Cerebellar nuclear complex (tissue), 1 donor: ENCODE measurements around the gene CAMTA1.
"Not testable (repeated sequence)": the region's sequence is repeated elsewhere in the genome, so short reads cannot be mapped to it uniquely, and the experiment has no call there.

Experiments
- DNase-seq, 2 experiments: peaks; one replicate each; lab custom pipeline; 2025; lab: John Stamatoyannopoulos, UW

Gene CAMTA1

DNA sequence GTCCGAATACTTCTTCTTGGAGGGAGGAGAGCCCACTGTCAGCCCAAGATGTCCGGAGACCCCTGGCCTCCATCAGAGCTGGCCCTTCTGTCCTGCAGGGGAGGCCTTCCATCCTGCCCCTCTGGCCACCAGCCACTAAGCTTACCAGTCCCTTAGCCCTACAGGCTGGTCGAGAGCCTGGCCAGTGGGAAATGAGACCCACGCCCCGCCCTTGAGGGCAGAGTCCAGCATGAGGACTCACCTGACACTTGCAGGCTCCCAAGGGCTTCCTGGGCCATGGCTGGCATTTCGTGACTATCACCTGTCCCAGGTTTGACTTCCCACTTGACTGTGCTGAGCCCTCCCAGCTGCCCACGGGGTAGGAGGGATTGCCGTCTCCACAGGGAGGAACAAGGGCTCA lies 624.0 kb downstream of the CAMTA1 start:
- DNase-seq = no peak

DNA sequence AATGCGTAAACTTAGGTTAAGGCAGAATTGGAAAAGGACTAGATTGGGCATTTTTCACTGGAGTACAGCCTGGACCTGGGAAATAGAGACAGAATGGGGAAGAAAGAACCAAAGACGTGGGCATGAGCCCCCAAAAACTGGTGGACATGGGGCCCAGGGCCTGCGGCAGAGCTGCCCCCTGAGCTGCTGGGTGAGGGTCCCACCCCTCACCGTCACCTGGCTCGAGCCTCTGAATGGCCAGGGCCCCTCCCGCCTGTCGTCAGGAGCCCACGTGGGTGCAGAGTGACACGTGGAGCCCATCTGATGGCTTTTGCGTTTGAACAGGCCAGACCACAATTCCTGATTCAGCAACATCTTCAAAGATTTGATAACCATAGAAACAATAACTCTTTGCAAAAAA lies 624.9 kb downstream of the CAMTA1 start:
- no peak for DNase-seq

DNA sequence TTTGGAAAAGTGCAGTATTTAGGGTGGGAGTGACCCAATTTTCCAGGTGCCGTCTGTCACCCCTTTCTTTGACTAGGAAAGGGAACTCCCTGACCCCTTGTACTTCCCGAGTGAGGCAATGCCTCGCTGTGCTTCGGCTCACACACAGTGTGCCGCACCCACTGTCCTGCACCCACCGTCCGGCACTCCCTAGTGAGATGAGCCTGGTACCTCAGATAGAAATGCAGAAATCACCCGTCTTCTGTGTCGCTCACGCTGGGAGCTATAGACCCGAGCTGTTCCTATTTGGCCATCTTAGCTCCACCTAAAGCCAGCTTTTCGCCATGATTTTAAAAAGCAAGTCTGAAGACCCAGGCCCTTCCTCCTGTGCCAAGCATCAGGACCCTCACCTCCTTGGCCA lies 632.4 kb downstream of the CAMTA1 start:
- DNase-seq = not testable (repeated sequence)

DNA sequence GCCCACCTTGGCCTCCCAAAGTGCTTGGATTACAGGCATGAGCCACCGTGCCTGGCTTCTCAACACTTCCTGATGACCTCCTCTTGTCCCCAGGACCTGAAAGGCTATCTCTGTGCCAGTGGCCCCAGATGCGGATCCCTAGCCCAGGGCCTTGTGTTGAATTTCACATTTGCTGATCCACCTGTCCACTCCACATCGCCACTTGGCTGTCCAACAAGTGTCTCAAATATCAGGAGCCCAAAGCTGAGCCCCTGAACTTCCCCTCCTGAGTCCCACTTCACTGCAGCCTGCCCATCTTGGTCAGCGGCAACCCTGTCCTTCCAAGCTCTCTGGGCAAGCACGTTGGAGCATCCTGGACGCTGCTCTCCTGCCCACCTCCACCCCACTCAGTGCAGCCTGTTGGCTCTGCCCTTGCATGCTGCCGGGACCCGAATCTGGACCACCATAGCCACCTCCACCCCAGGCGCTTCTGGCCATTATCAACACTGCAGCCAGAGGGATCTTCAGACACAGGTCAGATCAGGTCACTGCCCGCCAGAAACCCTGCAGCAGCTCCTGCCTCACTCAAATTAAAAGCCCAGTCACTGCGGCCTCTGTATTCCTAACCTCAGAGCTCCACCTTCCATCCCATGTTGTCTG lies 633.3 kb downstream of the CAMTA1 start:
- no peak for DNase-seq

DNA sequence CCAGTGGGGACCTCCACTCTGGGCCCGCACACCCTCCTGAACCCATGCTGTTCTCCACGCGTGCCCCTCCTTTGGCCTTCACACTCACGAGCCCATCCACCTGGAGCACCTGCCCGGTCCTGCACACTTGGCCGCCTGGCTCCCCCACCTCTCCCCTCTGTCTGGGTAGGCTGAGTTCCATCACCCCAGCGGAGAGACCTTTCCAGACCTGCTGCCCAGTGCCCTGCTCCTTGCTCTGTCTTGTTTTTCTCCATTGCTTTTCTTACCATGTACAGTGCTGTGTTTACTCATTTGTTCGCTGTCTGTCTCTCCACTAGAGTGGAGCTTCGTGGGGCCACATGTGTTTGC lies 634.8 kb downstream of the CAMTA1 start:
- DNase-seq = no peak

DNA sequence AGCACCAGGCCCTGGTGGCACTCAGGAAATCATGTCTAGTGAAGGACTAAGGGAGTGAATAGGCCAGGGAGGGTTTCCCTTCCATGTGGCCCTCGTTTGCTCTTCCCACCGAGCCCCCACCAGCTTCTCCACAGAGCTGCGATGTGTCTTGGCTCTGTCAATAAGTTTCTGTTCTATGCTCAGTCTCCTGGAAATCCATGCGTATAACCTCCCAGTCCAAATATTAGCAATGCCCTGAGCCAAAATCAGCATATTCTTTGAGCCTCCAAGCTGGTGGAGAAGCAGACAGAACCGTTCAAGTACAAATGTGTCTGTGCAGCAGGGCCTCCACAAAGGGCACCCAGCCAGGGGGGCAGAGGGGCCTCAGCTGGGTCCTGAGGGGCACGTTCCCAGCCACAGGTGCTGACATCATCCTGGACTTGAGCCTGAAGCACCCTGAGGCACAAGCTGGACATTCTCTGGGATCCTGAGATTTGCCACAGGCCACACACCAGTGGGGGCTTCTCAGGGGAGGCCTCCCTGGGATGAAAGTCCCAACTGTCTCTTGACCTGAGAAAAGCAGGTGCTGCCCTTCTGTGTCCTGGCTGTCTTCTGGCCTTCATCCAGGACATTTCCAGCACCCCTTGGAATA lies 635.3 kb downstream of the CAMTA1 start:
- DNase-seq = no peak

DNA sequence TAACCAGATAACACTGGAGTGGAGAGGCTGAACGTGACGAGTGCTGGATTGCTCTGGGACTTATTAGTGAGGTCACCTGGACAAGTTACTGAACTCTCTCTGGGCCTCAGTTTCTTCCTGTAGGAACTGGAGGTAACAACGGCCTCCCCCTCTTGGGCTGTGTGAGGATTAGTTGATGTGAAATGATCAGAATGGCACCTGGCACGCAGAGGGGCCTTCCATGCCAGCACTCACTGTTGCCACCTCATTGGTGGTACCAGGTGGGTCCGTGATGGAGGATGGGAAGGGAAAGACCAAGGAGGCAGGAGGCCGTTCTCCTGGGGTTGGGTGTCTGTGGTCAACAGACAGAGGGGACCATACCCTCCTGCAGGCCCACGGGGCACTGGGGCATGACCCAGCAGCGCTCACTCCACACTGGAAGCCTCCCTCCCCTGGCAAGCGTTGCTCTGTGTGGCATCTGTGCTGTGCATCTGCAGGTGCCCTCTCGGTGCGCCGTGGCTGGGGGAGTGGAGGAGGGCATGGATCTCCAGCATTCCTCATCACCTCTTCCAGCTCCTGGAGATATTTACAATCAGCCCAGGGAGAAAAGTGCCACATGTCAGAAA lies 636.3 kb downstream of the CAMTA1 start:
- no peak for DNase-seq

DNA sequence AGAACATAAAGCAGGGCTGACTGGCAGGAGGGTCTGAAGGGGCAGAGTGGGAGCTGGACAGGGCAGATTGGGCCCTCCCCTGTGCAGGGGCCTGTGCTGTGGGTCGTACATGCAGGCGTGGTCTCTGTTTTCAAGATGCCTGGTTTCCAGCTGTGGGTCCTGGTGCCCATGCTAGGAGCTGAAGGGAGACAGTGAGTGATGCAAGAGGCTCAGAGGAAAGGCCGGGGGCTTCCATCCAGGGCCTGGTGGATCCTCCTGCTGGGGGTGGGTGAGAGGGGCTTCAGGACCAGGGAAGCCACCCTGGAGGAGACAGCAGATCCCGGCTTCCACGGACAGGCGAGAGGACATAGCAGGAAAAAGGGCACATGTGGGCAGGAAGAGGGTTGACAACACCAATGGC lies 636.8 kb downstream of the CAMTA1 start:
- DNase-seq = no peak

DNA sequence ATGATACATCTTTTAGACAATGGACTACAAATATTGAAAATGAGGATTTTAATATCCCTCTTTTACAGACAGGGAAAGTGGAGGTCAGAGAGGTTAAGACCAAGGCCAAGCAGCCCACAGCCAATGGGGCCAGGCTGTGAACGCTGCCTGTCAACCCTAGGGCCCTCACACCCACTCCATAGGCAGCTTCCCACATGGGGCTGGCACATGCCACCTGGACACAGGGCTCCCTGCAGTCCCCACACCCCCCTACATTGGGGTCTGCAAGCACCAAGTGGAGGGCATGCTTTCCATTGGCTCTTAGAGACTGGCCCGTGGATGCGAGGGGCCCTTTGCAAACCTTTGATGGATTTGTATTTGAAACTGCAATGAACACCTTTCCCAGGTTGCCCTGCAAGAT lies 637.3 kb downstream of the CAMTA1 start:
- no peak for DNase-seq

DNA sequence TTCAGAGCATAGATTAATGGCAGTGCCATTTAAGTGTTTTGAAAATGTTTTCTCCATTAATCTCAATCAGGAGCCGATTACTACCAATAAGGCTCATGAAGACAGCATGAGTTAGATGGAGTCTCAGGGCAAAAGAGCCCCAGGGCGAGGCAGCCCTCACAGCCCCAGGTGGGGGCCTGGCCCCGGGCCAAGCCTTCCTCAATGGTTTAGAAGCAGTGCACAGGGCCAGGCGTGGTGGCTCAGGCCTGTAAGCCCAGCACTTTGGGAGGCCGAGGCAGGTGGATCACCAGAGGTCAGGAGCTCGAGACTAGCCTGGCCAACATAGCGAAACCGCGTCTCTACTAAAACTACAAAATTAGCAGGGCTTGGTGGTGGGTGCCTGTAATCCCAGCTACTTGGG lies 637.7 kb downstream of the CAMTA1 start:
- no peak for DNase-seq

DNA sequence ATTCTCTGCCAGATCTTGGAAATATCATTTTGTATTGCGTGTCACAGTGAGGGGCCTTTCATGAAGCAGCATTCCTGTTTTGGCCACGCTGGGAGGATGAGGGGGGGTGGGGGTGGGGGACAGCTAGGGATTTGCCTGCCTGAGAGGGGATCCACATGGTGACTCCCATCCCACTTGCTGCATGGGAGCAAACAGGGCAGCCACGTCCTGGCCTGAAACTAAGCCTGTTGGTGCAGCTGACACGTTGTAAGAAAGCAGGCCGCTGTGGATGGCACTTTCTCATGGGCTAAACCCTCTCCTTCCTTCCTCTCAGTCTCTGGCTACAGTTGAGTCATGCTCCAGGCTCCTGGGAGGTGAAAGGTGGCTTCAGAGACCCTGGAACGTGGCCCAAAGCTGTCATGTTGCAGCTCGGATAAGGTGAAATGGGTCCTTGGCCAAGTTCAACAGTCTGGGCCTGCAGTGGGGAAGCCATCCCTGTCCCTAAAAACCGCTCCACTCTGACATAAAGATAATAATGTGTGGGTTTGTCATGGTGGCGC lies 639.2 kb downstream of the CAMTA1 start:
- DNase-seq = no peak

DNA sequence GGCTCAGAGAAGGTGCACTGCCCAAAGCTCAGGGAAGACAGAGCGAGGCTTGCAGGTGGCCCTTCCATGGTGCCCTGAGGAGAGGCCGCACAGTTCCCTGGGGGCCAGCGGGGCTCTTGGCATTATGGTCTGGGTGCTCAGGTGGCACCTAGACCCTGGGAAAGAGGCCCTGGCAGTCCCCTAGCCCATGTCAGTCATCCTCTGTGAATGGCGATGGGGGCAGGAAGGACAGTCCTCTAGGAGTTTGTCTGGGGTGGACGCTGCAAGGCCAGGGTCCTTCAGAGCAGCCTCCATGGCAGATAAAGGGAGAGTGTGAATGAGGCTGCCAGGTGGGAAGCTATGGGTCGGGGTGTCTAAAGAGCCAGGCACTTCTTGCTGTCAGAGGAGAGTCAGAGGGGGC lies 640.0 kb downstream of the CAMTA1 start:
- no peak for DNase-seq

DNA sequence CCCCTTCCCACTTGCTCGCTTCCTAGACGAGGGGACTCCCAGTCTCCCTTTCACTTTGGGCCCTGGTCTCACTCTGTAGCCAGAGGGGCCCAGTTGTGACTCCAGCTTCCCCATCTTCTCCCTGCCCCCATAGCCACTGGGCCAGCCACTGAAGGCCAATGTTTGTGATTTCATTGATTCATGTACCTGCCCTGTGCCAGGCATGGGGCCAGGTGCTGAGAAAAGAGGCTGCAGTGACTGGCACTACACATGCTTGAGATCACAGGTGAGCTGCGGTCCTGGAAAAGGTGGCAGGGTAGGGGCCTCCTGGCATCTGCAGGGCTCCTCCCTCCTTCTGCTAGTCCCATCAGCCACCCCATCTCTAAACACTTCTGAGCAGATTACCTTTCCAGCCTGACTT lies 640.5 kb downstream of the CAMTA1 start:
- DNase-seq = no peak

DNA sequence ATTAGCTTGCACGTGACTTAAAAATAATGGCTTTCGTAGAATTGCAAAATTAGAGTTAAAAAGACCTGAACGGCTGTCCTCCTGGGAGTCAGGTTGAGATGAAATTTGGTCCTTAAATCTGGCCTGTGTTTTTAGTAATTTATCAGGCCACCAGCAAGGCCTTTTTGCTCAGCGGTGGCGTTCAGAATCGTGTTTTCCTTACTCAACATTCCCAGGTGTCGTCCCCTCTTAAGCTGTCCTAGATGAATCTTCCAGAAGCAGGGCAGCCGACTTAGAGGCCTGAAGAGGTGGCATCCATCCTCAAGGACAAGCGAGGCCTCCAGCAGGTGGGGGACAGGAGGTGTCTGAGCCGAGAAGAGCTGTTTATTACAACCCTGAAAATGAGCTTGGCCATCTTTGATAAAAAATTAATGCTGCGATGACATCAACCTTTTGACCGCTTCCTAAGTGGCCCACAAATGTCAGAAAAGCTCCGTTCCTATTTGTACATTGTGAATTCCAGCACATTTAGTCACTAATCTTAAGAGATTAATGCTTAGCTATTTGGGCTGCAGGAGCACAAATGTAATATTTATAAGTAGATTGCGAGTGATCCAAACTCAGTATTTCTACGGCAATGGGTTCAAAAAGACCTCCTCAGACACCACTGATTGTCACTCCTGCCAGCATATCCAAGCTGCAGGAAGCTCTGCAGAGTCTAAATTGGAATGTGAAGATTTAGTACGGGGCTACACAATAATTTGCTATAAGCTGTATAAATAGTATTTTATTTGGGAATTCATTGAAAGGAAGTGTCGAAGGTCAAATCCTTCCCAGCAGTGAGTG lies 641.7 kb downstream of the CAMTA1 start:
- DNase-seq = no peak

DNA sequence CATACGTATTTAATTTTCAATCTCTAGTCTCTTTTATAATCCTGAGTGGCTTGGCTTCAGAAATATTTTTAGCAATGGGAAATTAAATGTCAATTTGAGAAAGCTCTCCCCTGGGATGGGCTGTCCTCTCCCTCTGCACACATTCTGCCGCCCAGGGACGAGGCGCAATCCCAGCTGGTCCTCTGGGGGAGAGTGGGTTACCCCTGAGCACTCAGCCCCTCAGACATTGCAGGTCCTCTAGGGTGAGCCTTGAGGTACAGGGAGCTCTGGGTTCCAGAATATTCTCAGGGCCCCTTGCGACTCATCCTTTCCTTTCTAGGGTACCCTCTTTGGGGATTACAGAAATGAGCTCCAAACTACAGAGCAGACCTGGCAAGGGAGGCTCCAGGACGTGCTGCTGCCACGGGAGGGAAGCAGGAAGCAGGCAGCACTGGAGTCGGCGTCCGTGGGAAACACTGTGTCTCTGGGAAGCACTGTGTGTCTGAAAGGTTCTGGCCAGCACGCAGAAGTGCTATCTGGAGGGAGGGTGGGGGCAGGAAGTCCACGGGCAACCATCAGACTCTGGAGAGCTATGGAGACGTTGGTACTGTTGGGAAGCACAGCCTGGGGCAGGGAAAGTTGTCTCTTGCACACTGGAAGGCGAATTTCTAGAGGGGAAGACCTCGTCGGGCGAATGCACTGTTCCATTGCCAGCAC lies 642.5 kb downstream of the CAMTA1 start:
- no peak for DNase-seq

DNA sequence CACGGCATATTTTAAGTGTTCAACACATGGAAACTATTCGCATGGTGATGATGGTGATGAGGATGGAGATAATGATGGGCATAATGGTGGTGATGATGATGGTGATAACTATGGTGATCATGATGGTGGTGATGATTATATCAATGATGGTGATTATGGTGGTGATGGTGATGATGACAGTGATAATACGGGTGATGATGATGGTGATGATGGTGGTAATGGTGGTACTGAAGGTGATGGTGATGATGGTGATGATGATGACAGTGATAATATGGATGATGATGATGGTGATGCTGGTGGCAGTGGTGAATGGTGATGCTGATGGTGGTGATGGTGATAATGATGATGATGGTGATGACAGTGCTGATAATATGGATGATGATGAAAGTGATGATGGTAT lies 644.0 kb downstream of the CAMTA1 start:
- DNase-seq = no peak

DNA sequence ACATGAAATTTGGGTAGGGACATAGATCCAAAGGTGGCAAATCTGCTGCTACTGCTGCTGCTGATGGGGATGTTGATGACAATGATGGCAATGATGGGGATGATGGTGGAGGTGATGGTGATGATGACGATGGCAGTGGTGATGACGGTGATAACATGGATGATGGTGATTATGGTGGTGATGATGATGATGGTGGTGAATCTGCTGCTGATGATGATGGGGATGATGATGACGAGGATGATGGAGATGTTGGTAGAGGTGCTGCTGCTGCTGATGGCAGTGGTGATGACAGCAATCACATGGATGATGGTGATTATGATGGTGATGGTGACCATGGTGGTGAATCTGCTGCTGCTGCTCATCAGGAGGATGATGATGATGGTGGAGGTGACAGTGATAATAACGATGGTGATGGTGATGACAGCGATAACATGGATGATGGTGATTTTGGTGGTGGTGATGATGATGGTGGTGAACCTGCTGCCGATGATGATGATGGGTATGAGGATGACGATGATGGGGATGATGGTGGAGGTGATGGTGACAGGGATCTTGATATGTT lies 644.9 kb downstream of the CAMTA1 start:
- no peak for DNase-seq

DNA sequence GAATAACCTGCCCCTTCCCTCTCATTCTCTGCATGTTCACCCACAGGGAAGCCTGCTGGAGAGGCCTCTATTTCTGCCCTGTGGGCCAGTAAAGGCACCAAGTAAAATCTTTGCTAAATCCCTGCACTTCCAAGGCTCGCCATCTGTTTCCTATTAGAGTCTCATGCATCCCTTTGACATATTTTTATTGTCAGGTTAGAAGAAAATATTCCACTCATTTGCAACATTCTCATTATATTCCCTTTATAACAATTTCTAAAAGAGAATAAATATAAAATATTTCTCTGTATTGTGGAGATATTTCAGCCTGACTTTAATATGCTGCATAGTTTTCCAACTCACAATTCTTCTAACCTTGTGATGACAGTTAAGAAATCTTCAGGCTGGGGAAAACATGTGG lies 645.4 kb downstream of the CAMTA1 start:
- no peak for DNase-seq

DNA sequence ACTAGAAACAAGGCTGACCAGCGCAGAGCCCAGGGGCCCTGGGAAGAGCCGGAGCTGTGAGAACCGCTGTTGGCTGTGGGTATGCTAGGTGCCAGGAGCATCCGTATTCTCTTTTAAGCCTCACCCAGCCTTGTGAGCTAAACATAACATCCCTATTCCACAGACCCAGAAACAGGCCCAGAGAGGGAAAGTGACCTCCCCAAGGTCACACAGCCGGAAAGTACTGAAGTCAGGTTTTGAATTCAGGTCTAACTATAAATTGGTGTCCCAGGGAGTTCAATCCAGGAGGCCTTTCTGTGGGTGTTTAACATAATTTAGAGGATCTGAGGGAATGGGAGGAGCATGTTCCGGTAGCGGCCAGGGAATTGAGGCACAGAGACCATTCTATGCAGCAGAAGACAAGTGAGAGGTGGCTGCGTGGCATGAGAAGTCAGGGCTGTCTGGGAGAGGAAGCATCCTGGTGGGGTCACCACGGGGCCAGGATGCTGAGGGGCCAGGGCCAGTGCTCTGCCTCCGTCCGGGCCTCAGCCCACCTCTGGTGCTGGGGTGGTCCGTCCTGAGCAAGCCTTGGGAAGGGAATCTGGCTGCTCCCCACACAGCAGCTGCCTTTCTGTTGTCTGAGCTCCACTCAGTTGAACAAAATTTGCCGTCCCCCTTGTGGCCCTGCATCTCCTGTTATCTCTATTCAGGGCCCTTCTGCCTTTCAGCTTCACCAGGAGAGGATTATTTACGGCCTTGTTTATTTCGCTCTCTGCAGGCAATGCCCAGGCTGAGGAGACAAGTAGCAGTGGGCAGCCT lies 647.0 kb downstream of the CAMTA1 start:
- no peak for DNase-seq

DNA sequence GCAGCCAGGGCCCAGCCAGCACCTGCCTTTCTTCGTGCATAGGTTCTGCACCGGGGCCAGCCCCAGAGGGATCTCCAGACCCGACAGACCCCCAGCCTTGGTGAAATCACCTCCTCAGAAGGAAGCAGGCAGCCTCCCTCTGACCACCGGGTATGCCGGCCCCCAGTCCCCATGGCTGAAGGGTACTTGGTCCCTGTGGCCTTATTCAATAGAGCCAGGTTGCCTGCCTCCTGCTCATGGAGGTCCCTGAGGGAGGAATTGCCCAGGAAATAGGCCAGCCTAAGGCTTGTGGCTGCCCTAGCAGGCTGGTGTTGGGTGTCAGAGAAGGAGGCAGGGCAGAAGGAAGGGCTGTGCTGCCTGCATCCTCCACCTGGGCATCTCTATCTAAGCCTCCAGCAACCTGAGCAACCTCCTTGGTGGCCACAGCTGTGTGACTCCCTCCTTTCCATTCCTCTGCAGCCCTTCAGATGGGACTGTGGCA lies 647.7 kb downstream of the CAMTA1 start:
- DNase-seq = no peak

DNA sequence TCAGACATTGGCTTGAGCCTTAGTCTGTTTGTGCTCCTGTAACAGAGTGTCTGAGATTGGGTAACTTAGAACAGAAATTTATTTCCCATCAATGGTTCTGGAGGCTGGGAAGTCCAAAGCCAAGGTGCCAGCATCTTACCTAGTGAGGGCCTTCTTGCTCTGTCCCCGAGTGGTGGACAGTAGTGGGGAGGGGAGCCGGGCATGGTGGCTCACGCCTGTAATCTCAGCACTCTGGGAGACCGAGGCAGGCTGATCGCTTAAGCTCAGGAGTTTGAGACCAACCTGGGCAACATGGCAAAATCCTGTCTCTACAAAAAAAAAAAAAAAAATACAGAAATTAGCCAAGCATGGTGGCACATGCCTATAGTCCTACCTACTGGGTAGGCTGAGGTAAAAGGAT lies 649.3 kb downstream of the CAMTA1 start:
- DNase-seq = no peak
